ENCODE measurements around the gene RBM33.
"Not testable (repeated sequence)": the region's sequence is repeated elsewhere in the genome, so short reads cannot be mapped to it uniquely, and the experiment has no call there.

Gene RBM33

GRCh38 chr7:155662343-155663043 lies 18.0 kb downstream of the RBM33 start:
- no peak for DNase-seq

- no peak for DNase-seq
Measured at GRCh38 chr7:155663937-155664336, 19.5 kb downstream of the RBM33 start.

DNA sequence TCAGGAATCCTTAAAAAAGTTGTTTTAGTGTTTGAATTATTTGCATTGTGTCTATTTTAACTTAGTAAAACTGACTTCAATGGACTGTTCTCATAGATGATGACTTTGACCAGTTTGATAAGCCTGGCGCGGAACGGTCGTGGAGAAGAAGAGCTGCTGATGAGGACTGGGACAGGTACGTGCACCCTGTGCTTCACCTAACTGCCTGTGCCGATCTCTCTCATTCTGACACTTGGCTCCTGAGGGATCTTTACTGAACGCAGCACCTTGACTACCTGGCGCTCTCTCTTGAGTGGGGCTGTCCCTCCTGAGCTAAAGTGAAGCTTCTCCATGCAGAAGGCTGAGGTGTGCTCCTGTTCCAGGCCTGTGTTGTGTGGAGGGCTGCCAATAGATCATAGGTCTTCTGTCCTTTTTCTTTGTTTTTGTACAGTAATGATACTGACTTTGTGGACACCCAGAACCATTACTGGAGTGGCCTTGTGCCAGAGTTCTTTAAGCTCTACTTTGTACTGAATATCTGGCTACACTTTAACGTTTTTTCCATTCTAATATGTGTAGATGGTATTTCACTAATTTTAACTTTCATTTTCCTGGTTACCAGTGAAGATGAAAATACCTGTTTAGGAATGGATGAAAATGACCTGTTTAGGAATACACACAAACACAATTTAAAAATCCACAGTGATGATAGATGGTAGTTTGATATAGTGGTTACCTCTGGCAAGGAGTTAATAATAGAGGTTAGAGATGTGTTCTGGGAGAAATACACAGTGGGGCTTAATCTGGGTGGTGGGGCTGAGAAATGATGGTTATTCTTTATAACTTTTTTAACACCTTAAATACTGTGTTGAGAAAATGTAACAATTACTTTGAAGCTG lies 20.9 kb downstream of the RBM33 start:
- DNase-seq, result no peak

DNA sequence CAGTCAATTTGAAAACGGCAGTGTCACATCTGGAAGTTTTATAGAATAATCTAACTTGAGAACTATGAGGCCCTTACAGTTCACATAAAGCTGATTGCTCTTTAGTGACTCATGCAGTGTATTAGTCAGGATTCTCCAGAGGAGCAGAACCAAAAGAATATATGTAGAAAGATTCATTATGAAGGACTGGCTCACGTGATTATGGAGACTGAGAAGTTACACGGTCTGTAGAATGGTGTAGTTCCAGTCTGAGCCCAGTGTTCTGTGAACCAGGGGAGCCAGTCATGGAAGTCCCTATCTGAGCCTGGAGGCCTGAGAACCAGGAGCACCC lies 21.5 kb downstream of the RBM33 start:
- peak; percentile 16 to 70 (median 43) for DNase-seq

GRCh38 chr7:155667241-155667829 lies 22.9 kb downstream of the RBM33 start:
- no peak for DNase-seq

- DNase-seq, result peak in 1 of 4 experiments; percentile 10
Measured at GRCh38 chr7:155669717-155670505, 25.4 kb downstream of the RBM33 start.

DNA sequence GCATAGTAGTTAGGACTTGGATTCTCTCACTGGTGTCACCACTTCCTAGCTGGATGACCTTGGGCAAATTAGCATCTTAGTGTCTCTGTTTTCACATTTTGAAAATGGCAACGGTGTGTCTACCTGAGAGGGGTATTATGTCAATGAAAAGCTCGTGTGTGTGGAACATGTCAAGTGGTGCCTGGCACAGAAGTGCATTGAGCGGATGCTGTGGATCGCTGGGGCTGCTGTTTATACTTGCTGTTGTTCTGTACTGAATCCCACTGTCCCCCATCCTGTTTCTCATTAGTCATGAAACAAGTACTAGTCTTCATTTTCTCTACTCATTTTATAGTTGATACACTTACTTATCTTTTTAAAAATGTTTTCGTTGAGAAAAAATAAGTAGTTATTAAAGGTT lies 26.1 kb downstream of the RBM33 start:
- no peak for DNase-seq

DNA sequence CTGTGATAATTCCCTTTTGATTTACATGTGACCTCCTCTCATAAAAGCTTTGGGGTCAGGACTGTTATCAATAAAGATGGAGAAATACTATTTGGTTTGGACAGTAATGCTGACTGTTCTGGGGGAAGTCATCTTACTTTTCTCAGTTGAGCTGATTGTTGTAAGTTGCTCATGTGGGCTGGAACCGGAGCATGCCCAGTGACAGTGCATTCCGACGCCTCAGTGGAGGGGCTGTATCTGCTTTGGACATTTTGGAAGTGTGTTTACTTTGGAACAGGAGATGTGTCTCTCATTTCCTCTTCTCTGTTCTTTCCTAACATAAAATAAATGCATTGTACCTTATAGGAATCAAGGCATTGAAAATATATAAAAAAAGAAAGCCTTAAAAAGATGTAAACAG lies 30.1 kb downstream of the RBM33 start:
- no peak for DNase-seq

- peak; percentile 10 to 66 (median 44) for DNase-seq
Measured at GRCh38 chr7:155676052-155676451, 31.6 kb downstream of the RBM33 start.

- no peak for DNase-seq
Measured at GRCh38 chr7:155677688-155678087, 33.2 kb downstream of the RBM33 start.

DNA sequence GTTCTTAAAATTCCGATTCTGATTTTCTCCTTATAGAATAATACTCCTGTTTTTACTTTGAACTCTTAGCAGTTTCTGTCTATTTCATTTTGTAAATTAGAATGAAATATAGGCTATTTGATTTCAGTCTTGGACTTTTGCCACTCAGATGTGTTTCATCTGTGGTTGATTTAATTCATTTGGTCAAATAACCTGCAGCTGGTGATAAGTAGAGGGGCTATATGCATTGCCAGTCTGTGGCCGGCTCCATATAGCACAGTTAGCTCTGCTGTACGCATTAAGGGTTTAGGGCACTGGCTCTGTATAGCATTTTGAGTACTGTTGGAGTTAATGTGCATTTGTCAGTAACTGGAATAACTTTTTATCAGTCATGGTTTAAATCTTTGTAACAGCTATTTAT lies 35.7 kb downstream of the RBM33 start:
- no peak for DNase-seq

DNA sequence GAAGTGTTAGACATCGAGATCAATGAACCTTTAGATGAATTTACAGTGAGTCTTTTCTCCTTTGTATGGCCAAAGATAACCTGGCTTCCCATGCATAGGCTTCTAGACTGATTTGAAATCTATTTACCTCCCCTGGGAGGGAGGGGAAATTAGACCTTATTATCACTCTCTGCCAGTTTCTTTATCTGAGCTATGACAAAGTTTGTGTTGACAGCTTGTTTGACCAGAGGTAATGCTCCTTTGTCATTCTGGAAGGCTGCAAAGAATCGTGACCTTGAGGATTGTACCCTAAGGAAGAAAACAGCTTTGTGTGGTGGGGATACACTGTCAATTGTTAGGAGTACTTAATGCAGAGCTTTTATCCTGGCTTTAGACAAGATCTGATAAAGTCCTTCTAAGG lies 36.4 kb downstream of the RBM33 start:
- DNase-seq, result no peak

- no peak for DNase-seq
Measured at GRCh38 chr7:155681663-155682062, 37.2 kb downstream of the RBM33 start.

- DNase-seq, result no peak
Measured at GRCh38 chr7:155682484-155682883, 38.0 kb downstream of the RBM33 start.

DNA sequence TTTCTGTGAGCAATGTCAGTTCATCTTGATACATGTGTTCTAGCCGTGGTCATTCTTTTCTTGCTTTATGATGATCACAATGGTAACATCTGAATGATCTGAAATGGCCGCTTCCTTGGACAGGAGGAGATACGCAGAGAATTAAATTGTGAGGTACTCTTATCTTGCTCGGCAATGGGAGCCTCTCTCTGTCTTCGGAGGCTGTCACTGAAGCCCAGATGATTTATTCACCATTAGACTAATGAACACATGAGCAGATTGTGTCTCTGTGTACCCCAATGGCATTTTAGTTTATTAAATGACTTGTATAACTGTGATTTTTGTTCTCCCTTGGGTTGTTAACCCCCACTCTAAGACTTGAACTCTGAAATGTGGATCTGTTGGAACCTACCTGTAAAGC lies 38.6 kb downstream of the RBM33 start:
- no peak for DNase-seq

- DNase-seq, result no peak
Measured at GRCh38 chr7:155683714-155684113, 39.3 kb downstream of the RBM33 start.

- DNase-seq, result no peak
Measured at GRCh38 chr7:155684543-155684942, 40.1 kb downstream of the RBM33 start.

DNA sequence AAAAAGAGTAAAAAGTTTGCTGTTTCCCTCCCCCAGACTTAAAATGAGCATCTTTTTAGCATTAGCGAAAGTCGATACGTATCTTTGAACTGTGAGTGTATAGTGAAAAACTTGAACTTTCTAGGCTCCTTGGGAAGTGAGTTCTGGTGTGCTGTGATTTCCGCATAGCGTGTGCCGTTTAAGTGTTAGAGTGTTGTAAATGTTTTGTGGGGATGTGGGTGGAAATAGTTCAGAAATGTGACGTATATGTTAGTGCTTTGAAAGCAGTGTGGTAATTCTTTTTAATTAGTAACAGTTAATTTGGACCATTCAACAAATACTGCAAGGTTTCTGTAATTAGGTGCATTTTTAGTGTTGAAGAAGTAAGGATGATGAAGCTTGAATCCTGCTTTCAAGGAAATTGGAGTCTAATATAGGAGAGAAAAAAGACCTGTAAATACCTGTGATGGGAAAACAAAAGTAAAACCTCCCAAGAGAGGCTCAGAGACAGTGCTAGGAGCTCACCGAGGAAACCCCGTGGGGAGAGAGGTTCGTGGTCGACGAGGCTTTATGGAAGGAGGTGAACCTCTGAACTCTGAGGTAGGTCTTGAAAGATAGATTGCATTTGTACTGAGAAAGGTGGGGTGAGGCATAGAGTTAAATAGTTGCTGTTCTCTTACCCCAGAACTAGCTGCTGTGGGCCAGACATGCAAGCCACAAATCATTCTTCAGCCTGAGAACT lies 40.8 kb downstream of the RBM33 start:
- DNase-seq, result no peak

- no peak for DNase-seq
Measured at GRCh38 chr7:155685791-155686160, 41.3 kb downstream of the RBM33 start.

DNA sequence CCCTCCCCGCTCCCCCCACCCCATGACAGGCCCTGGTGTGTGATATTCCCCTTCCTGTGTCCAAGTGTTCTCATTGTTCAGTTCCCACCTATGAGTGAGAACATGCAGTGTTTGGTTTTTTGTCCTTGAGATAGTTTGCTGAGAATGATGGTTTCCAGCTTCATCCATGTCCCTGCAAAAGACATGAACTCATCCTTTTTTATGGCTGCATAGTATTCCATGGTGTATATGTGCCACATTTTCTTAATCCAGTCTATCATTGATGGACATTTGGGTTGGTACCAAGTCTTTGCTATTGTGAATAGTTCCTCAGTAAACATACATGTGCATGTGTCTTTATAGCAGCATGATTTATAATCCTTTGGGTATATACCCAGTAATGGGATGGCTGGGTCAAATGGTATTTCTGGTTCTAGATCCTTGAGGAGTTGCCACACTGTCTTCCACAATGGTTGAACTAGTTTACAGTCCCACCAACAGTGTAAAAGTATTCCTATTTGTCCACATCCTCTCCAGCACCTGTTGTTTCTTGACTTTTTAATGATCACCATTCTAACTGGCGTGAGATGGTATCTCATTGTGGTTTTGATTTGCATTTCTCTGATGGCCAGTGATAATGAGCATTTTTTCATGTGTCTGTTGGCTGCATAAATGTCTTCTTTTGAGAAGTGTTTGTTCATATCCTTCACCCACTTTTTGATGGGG lies 42.3 kb downstream of the RBM33 start:
- DNase-seq, result not testable (repeated sequence)

DNA sequence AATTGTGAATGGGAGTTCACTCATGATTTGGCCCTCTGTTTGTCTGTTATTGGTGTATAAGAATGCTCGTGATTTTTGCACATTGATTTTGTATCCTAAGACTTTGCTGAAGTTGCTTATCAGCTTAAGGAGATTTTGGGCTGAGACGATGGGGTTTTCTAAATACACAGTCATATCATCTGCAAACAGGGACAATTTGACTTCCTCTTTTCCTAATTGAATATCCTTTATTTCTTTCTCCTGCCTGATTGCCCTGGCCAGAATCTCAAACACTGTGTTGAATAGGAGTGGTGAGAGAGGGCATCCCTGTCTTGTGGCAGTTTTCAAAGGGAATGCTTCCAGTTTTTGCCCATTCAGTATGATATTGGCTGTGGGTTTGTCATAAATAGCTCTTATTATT lies 43.8 kb downstream of the RBM33 start:
- DNase-seq, result not testable (repeated sequence)

DNA sequence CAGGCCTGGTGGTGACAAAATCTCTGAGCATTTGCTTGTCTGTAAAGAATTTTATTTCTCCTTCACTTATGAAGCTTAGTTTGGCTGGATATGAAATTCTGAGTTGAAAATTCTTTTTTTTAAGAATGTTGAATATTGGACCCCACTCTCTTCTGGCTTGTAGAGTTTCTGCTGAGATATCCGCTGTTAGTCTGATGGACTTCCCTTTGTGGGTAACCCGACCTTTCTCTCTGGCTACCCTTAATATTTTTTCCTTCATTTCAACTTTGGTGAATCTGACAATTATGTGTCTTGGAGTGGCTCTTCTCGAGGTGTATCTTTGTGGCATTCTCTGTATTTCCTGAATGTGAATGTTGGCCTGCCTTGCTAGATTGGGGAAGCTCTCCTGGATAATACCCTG lies 46.2 kb downstream of the RBM33 start:
- DNase-seq, result not testable (repeated sequence)
